Measurements from ENCODE around the gene CAPN9.

Gene CAPN9

GRCh38 chr1:230784163-230784562 is 37.0 kb downstream of the CAPN9 start:
- Histone ChIP-seq H3K4me1 (ENCODE audit: control insufficient read depth, insufficient read depth, low read length) (no peaks in the 10 kb centered on the region), H3K27ac (ENCODE audit: extremely low read depth, low read depth, low read length) (no peak overlapping the region), H3K4me3 (ENCODE audit: low read depth, low read length) (no peak overlapping the region), H3K9me3 (ENCODE audit: control insufficient read depth, insufficient read depth, low read depth, low read length) (no peaks in the 10 kb centered on the region), H3K36me3 (ENCODE audit: control insufficient read depth in 2 of 2, insufficient read depth in 1 of 2, low read length in 2 of 2) (no peaks in the 10 kb centered on the region)
- CTCF ChIA-PET, result interaction anchor here (1.2 kb wide), 1 partner anchor 23 kb away, joined by 3 read pairs; no protein-coding TSS in a partner anchor
- no peak for TF ChIP-seq ZNF585B (tag by site-specific recombination; IDR thresholded peaks at IDR 0.05)
- no peak for TF ChIP-seq ZNF660 (tag by site-specific recombination; IDR thresholded peaks at IDR 0.05)
- POLR2A ChIA-PET, result no interaction called here

DNA sequence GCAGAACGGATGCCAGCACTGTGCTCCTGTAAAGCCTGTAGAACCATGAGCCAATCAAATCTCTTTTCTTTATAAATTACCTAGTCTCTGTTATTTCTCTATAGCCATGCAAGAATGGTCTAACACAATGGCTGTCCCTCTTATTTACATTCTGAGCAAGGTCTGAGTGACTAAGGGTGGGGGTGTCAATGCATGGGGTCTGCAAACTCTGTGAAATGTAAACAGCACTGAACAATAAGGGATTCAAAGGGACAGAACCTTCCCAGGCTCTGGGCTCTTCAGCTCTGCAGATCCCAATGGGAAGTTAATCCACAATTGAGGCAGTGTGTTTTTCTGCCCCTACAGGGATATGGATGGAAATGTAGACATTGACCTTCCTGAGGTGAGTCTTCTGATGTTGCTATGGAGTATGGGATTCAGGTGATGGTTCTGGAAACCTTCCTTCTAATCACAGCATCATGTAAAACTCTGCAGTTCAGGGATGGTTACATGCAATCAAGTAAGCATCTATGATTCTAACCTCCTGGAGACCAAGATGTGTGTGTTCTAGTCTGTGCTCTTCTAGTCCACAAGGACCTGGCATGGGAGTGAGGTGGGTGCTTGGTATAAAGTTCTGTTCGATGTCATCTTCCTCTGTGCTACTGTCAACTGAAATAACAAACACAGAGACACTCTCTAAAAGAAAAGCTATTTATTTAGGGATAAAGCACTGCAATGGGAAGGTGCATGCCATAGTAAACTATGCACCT is 38.6 kb downstream of the CAPN9 start:
- H3K27ac ChIP-seq (ENCODE audit: extremely low read depth, low read depth, low read length), result no peak overlapping the region
- ChIA-PET POLR2A (interaction anchor here (0.6 kb wide), 1 partner anchor 146 kb away, joined by 3 read pairs; no protein-coding TSS in a partner anchor), CTCF (interaction anchor here (1.6 kb wide), 1 partner anchor 144 kb away, joined by 3 read pairs; no protein-coding TSS in a partner anchor)
- H3K4me1 ChIP-seq (ENCODE audit: control insufficient read depth, insufficient read depth, low read length), result no peaks in the 10 kb centered on the region
- no peaks in the 10 kb centered on the region for H3K9me3 ChIP-seq (ENCODE audit: control insufficient read depth, insufficient read depth, low read depth, low read length)
- H3K36me3 ChIP-seq (ENCODE audit: control insufficient read depth in 2 of 2, insufficient read depth in 1 of 2, low read length in 2 of 2), result no peaks in the 10 kb centered on the region
- H3K4me3 ChIP-seq (ENCODE audit: low read depth, low read length), result no peak overlapping the region
- no peak for TF ChIP-seq SP2 (tag by site-specific recombination; IDR thresholded peaks at IDR 0.05)
- TF ChIP-seq ZNF747 (tag by site-specific recombination; IDR thresholded peaks at IDR 0.05), result no peak
- no peak for TF ChIP-seq ZBTB17 (tag by site-specific recombination; IDR thresholded peaks at IDR 0.05)
- no peak for TF ChIP-seq ZNF366 (tag by site-specific recombination; conservative IDR thresholded peaks at IDR 0.05)
- no peak for TF ChIP-seq ZNF791 (tag by site-specific recombination; IDR thresholded peaks at IDR 0.05)
- TF ChIP-seq, protein P1, sequence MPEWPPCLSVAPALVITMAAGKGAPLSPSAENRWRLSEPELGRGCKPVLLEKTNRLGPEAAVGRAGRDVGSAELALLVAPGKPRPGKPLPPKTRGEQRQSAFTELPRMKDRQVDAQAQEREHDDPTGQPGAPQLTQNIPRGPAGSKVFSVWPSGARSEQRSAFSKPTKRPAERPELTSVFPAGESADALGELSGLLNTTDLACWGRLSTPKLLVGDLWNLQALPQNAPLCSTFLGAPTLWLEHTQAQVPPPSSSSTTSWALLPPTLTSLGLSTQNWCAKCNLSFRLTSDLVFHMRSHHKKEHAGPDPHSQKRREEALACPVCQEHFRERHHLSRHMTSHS (tag by site-specific recombination; IDR thresholded peaks at IDR 0.05), result no peak
- TF ChIP-seq ZNF169 (tag by site-specific recombination; IDR thresholded peaks at IDR 0.05), result no peak
- TF ChIP-seq ZNF623 (tag by site-specific recombination; IDR thresholded peaks at IDR 0.05), result no peak
- TF ChIP-seq, protein P2, sequence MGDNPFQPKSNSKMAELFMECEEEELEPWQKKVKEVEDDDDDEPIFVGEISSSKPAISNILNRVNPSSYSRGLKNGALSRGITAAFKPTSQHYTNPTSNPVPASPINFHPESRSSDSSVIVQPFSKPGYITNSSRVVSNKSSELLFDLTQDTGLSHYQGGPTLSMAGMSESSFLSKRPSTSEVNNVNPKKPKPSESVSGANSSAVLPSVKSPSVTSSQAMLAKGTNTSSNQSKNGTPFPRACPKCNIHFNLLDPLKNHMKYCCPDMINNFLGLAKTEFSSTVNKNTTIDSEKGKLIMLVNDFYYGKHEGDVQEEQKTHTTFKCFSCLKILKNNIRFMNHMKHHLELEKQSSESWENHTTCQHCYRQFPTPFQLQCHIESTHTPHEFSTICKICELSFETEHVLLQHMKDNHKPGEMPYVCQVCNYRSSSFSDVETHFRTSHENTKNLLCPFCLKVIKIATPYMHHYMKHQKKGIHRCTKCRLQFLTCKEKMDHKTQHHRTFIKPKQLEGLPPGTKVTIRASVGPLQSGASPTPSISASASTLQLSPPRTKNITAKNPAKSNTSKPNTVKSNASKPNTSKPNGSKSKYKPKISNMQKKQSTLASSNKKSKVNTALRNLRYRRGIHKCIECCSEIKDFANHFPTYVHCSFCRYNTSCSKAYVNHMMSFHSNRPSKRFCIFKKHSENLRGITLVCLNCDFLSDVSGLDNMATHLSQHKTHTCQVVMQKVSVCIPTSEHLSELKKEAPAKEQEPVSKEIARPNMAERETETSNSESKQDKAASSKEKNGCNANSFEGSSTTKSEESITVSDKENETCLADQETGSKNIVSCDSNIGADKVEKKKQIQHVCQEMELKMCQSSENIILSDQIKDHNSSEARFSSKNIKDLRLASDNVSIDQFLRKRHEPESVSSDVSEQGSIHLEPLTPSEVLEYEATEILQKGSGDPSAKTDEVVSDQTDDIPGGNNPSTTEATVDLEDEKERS (tag by site-specific recombination; IDR thresholded peaks at IDR 0.05), result no peak
- no peak for TF ChIP-seq ZNF658 (tag by site-specific recombination; IDR thresholded peaks at IDR 0.05)
- TF ChIP-seq KLF16 (tag by site-specific recombination; IDR thresholded peaks at IDR 0.05), result no peak
- TF ChIP-seq, protein P3, sequence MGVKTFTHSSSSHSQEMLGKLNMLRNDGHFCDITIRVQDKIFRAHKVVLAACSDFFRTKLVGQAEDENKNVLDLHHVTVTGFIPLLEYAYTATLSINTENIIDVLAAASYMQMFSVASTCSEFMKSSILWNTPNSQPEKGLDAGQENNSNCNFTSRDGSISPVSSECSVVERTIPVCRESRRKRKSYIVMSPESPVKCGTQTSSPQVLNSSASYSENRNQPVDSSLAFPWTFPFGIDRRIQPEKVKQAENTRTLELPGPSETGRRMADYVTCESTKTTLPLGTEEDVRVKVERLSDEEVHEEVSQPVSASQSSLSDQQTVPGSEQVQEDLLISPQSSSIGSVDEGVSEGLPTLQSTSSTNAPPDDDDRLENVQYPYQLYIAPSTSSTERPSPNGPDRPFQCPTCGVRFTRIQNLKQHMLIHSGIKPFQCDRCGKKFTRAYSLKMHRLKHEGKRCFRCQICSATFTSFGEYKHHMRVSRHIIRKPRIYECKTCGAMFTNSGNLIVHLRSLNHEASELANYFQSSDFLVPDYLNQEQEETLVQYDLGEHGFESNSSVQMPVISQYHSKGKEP (tag by site-specific recombination; IDR thresholded peaks at IDR 0.05), result no peak
- TF ChIP-seq ZNF660 (tag by site-specific recombination; IDR thresholded peaks at IDR 0.05), result no peak
- TF ChIP-seq PRDM2 (tag by site-specific recombination; IDR thresholded peaks at IDR 0.05; ENCODE audit: borderline replicate concordance), result no peak
- TF ChIP-seq ZNF248 (tag by site-specific recombination; IDR thresholded peaks at IDR 0.05), result no peak
